Fibroblast of villous mesenchyme (primary cell): ENCODE results near the gene CYB5R3. TPM values are rescaled to one million over a fixed set of nuclear protein-coding genes. Genes with fewer than 3 reads are reported as not detected.
A peak's percentile ranks its signal among the peaks of the same experiment; 100 is the strongest.

Source experiments
- DNase-seq: peaks from one replicate; pipeline ENCODE4 v3.0.0-alpha.2; 2010; ENCODE audit warnings: low read depth
- H3K4me3 ChIP-seq: 2 replicates; pipeline ENCODE4 v1.5.1; 2011; ENCODE audit warnings: low read depth, mild to moderate bottlenecking, low read length
- total RNA-seq: library from RNA; depleted of rRNA; stranded (reverse); fragments of >200 nt; gene quantifications from 2 replicates; pipeline ENCODE4 v1.2.3, GENCODE V29; 2012
- TF ChIP-seq, protein P1 (sequence below): IDR thresholded peaks from 2 replicates; pipeline ENCODE4 v1.5.1; 2012; ENCODE audit warnings: low read depth, mild to moderate bottlenecking, low read length; ENCODE audit not compliant: insufficient read depth

CYB5R3 gene
- 57.9 and 67.0 TPM in 2 replicates for total RNA-seq

DNA sequence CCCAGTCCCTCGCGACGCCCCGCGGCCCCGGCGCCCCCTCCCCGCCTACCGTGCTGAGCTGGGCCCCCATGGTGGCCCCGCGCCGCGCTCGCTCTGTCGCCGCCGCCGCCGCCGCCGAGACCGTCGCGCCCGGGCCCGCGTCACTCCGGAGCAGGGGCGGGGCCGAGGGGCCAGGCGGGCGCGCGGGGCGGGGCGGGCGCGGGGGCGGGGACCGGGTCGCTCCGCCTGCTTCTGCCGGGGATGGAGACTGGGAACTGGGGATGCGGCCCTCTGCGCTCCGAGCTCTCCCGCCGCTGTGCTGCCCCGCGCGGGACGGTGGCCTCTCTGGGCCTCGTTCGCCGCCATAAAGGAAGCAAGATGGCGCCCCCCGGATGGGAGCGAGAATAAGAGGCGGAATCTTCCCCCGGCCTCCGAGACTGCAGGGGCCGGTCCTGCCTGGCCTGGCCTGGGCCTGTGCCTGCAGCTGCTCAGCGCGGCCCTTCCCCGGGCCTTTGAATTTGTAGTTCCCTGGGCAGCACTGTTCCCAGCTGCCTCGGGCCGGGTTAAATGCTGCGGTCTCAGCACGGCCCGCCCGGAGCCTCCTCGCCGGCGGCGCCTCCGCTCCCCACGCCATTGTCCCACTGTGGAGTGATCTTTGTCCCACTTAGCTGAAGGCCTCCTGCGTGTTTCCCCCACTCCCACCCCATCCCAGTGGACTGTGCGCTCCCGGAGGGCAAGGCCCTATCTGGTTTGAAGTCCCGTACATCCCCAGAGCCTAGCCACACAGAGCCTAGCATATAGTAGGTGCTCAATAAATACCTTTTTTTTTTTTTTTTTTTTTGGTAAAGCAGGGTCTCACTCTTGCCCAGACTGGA is at the start of gene CYB5R3:
Gene CYB5R3 (minus strand): TSS at position 147 of the 854 bp plus-strand sequence. CDS start 77 bp downstream, at position 70.
- DNase-seq, result peak; percentile 80
- peak within 1 kb of the TSS; percentile 93 for H3K4me3 ChIP-seq
- TF ChIP-seq, protein P1, sequence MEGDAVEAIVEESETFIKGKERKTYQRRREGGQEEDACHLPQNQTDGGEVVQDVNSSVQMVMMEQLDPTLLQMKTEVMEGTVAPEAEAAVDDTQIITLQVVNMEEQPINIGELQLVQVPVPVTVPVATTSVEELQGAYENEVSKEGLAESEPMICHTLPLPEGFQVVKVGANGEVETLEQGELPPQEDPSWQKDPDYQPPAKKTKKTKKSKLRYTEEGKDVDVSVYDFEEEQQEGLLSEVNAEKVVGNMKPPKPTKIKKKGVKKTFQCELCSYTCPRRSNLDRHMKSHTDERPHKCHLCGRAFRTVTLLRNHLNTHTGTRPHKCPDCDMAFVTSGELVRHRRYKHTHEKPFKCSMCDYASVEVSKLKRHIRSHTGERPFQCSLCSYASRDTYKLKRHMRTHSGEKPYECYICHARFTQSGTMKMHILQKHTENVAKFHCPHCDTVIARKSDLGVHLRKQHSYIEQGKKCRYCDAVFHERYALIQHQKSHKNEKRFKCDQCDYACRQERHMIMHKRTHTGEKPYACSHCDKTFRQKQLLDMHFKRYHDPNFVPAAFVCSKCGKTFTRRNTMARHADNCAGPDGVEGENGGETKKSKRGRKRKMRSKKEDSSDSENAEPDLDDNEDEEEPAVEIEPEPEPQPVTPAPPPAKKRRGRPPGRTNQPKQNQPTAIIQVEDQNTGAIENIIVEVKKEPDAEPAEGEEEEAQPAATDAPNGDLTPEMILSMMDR, result no peak

DNA sequence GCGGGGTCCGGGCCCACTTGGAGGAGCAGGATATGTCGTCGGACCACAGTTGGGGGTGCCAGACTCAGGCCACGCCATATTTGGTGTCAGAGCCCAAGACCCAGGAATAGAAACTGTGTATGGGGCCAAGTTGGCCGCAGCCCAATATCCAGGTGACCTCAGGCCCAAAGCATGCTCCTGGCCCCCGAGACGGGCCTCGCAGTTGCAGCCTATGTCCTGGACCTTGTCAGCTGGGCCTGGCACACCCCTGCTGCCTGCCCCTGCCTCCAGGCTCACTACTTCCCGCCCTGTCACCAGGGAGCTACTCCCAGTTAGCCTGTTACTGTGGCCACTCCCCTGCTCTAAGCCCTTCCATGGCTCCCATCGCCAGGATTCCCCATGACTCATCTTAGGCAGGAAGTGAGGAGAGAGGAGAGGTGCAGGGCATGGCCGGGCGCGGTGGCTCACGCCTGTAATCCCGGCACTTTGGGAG is 48.4 kb upstream of the CYB5R3 start:
- peak; percentile 89 for DNase-seq
- TF ChIP-seq, protein P1, result no peak
- no peak overlapping the region for H3K4me3 ChIP-seq

DNA sequence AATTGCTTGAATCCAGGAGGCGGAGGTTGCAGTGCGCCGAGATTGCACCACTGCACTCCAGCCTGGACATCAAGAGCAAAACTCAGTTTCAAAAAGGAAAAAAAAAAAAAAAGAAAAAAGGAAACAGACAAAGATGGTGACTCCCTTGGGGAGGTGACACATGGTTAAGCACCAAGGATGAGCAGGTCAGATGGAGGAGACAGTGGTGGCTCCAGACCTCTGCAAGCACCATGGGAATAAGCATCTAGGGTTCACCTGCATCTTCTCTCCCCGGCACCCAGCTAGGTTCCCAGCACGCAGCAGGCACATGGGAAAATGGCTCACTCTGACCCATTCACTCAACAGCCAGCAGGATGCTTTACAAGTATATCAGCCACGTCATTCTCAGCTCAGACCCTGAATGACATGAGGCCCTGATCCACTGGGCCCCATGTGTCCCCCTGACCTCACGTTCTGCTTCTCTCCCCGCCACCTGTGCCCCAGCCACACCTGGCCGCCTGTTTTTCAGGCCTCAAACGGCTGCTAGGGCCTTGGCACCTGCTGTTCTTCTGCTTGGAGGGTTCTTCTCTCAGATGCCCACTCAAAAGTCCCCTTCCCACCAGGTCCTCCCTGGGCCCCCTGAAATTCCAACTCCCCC is 47.3 kb upstream of the CYB5R3 start:
- TF ChIP-seq, protein P1, result no peak
- DNase-seq, result no peak
- no peak overlapping the region for H3K4me3 ChIP-seq

DNA sequence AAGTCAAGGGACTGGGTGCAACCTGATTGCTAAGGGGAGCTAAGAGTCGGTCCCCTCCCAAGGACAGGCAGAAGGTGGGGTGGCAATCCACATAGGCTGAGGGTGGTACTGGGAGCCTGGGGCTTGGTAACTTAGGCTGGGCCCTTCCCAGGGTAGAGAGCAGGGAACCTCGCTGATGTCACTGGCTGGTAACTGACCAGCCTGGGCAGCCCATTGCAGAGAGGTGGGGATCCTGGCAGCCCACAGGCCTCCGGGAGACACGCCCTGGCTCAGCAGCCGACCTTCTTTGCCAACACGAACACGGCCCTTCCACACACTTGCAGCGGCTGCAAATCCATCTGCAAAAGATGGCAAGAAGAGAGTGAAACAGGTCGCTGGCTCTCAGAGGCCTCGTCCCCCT is 46.1 kb upstream of the CYB5R3 start:
- no peak for DNase-seq
- H3K4me3 ChIP-seq, result no peak overlapping the region
- TF ChIP-seq, protein P1, result no peak

DNA sequence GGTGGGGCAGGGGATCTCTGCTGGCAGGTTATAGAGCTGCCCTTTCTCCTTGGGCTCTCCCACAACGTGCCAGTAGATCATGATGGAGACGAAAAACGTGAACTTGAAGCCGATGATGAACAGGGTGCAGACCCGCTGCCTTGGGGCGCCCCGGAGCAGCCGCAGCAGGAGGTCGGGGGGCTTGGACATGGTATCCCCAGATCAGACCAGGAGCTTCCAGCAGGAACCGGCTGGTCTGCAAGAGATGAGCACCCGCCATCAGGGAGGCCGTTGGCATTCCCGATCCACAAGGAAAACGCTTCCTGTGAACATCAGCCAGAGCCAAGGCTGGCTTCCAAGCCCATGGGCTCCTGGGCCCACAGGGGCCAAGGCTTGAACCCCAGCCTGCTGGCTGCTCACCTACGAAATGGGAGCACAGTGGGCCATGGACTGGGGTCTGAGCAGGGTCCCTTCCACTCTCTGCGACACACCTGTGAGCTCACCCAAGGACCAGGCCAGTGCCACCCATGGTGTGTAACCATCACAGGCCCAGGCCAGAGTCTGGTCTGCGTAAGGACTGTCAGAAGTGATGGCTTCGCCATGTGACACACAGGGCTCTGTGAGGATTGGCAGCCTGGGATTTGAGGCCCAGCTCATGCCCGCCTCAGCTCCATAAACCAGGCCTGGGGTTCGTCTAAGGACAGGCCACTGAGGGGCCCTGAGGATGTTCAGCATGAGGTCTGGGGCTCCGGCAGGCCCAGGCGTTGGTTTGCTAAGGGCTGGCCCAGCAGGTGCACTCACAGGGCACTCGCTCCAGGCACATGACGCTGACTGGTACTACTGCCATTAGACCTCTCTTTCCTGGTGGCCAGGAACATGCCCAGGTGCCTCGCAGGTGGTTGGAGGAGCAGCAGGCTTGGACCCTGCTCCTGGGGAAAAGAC is 44.8 kb upstream of the CYB5R3 start:
- H3K4me3 ChIP-seq, result no peak overlapping the region
- TF ChIP-seq, protein P1, result no peak
- DNase-seq, result no peak

DNA sequence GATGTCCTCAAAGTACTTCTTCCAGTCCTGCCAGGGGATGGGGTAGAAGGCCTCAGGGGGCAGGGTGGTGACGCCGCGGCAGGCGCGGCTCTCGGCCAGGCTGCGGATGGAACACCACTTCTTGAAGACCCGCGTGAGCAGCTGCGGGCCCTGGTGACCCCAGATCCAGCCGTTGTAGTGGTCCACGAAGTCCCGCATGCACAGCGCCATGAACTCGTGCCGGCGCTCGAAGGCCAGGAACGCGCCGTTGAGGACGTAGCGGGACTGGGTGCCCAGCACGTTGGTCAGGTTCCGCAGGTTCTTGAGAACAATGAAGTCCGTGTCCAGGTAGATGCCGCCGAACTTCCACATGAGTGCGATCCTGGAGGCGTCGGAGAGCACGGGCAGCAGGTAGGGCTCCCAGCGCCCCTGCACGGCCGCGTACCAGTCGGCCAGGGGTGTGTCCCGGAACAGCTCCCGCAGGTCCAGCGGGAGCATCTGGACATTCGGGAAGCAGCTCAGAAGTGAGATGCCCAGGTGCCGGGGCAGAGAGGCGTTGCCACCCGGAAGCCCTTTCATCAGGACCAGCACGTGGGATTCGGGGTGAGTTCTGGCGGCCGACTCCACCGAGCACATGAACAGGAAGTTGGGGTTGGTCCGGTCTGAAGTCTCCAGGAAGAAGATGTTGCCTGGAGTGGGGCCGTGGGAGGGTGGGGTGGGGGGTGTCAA is 44.0 kb upstream of the CYB5R3 start:
- no peak for DNase-seq
- H3K4me3 ChIP-seq, result no peak overlapping the region
- TF ChIP-seq, protein P1, result no peak
